T-cell (primary cell): ENCODE measurements around the gene ADRB2. TPM values are rescaled to one million over a fixed set of nuclear protein-coding genes. Genes with fewer than 3 reads are reported as not detected.

Experiments
- ATAC-seq, 4 experiments: fragments of 200-7000 bp in 3 of 4; fragments of 150-1000 bp in 1 of 4; cut with Tn5 transposase; replicated peaks in 1 of 4; 1 replicate in 3 of 4; 2 replicates in 1 of 4; pipeline ENCODE4 v1.10.0; 2021; ENCODE audit warnings: moderate library complexity in 3 of 4, mild to moderate bottlenecking in 2 of 4, moderate number of reproducible peaks in 1 of 4
- CTCF ChIA-PET, 2 donors: fragments of 300-600 bp; sonication (Branson Sonifier 250); formaldehyde crosslinking; loops; one replicate each; lab custom pipeline; 2022; ENCODE audit warnings: antibody characterized with exemption in 2 of 2; lab: Charles Lee
- POLR2A ChIA-PET, 2 donors: fragments of 300-600 bp; sonication (Branson Sonifier 250); formaldehyde crosslinking; loops; one replicate each; lab custom pipeline; 2022; ENCODE audit warnings: antibody characterized with exemption in 2 of 2; lab: Charles Lee
- DNase-seq, 35 experiments: peaks; one replicate each; pipeline versions ENCODE4 v3.0.0 to v3.0.0-alpha.2; 2013 to 2023
- H3K27ac ChIP-seq: one replicate; pipeline ENCODE4 v1.5.1; 2013; ENCODE audit warnings: low read length
- H3K27me3 ChIP-seq, 2 experiments: replicated peaks in 1 of 2; 1 replicate in 1 of 2; 2 replicates in 1 of 2; pipeline versions ENCODE4 v1.6.1 to v1.7.0; 2013; ENCODE audit warnings: low read length in 1 of 2, mixed read lengths in 1 of 2; ENCODE audit not compliant: control insufficient read depth in 2 of 2, insufficient read depth in 2 of 2; ENCODE audit errors: extremely low read depth in 1 of 2
- H3K36me3 ChIP-seq, 2 donors: 1 replicate in 1 of 2; 2 replicates in 1 of 2; pipeline versions ENCODE4 v1.6.1 to v1.7.0; 2013; ENCODE audit warnings: low read length in 1 of 2; ENCODE audit not compliant: control insufficient read depth in 2 of 2, insufficient read depth in 1 of 2; ENCODE audit errors: extremely low read depth in 1 of 2
- H3K4me1 ChIP-seq, 2 experiments: 1 replicate in 1 of 2; 2 replicates in 1 of 2; pipeline versions ENCODE4 v1.6.1 to v1.7.0; 2013; ENCODE audit warnings: low read length in 2 of 2, mixed read lengths in 1 of 2; ENCODE audit not compliant: insufficient read depth in 2 of 2, control insufficient read depth in 1 of 2; ENCODE audit errors: extremely low read depth in 1 of 2
- H3K4me3 ChIP-seq, 2 donors: 1 replicate in 1 of 2; 2 replicates in 1 of 2; pipeline versions ENCODE4 v1.5.1 to v1.7.0; 2013; ENCODE audit warnings: mild to moderate bottlenecking in 2 of 2, low read length in 1 of 2, moderate library complexity in 1 of 2; ENCODE audit not compliant: control insufficient read depth in 1 of 2; ENCODE audit errors: extremely low read depth in 1 of 2
- H3K9me3 ChIP-seq: 2 replicates; pipeline ENCODE4 v1.7.0; 2013
- H3K27ac Mint-ChIP-seq, 2 donors: one replicate each; pipeline ENCODE4 v1.8.0; 2020 to 2021; ENCODE audit warnings: mild to moderate bottlenecking in 2 of 2, mixed read lengths in 2 of 2
- H3K27me3 Mint-ChIP-seq, 2 donors: one replicate each; pipeline ENCODE4 v1.8.0; 2021 to 2022; ENCODE audit warnings: mixed read lengths in 2 of 2
- H3K36me3 Mint-ChIP-seq: one replicate; pipeline ENCODE4 v1.8.0; 2021; ENCODE audit warnings: mixed read lengths
- H3K4me1 Mint-ChIP-seq, 3 donors: one replicate each; pipeline ENCODE4 v1.8.0; 2020 to 2022; ENCODE audit warnings: mixed read lengths in 3 of 3, mild to moderate bottlenecking in 1 of 3
- H3K4me3 Mint-ChIP-seq, 3 donors: one replicate each; pipeline ENCODE4 v1.8.0; 2020 to 2022; ENCODE audit warnings: mild to moderate bottlenecking in 3 of 3, mixed read lengths in 3 of 3, moderate library complexity in 3 of 3
- H3K9me3 Mint-ChIP-seq, 3 donors: one replicate each; pipeline ENCODE4 v1.8.0; 2020 to 2022; ENCODE audit warnings: mixed read lengths in 3 of 3
- WGBS: methylation state at CpG from one replicate; pipeline ENCODE4 v1.1.5; 2013; ENCODE audit warnings: missing lambda C conversion rate; ENCODE audit not compliant: insufficient coverage; 5-methylcytosine and 5-hydroxymethylcytosine counted together
- total RNA-seq, 35 experiments: library from RNA in 6 of 35; stranded (reverse) in 6 of 35; fragments of 120-200 nt in 1 of 35; gene quantifications; one replicate each; pipeline versions ENCODE4 v1.2.1 to v1.2.4 and lab custom pipeline; 2013 to 2026

The ADRB2 gene
- total RNA-seq, 5 donors from 2014 or later (not counting 1 experiment from before 2014, with no cell fraction given), result 2.3 to 11.3 (median 7.2) TPM

- Histone ChIP-seq H3K27me3 (no peaks in the 10 kb centered on the region), H3K4me3 (peak overlapping the region in 1 of 2 donors; percentile 76), H3K36me3 (no peaks in the 10 kb centered on the region), H3K4me1 (peaks cover 0 to 22% of the 10 kb centered on the region in 2 experiments), H3K27ac (peak overlapping the region; percentile 33), H3K9me3 (no peaks in the 10 kb centered on the region)
- Mint-ChIP-seq H3K27ac (peak overlapping the region; percentile 62 to 85), H3K27me3 (peaks cover 0 to 10% of the 10 kb centered on the region in 2 donors), H3K9me3 (no peaks in the 10 kb centered on the region), H3K36me3 (peaks cover 6% of the 10 kb centered on the region), H3K4me1 (peaks cover 43 to 87% (median 73%) of the 10 kb centered on the region in 3 donors), H3K4me3 (peak overlapping the region; percentile 24 to 66 (median 25))
- ChIA-PET CTCF (interaction anchor here (1.2 to 2.7 kb wide), 5 partner anchors 8 to 13 kb away, joined by 3 to 19 read pairs (median 4); no protein-coding TSS in a partner anchor), POLR2A (interaction anchor here in 1 of 2 donors (0.6 to 0.7 kb wide), 3 partner anchors 8 to 17 kb away, joined by 3 to 8 read pairs (median 7); no protein-coding TSS in a partner anchor)
- ATAC-seq (peak in 1 of 4 experiments; percentile 28), DNase-seq (no peak)
- WGBS, result 33% methylated on average over 1 of the region's 8 CpGs
These were observed 5.5 kb downstream of the ADRB2 start for GRCh38 chr5:148831590-148832565.

- DNase-seq (no peak), ATAC-seq (peak in 1 of 4 experiments; percentile 42)
- H3K27ac Mint-ChIP-seq, result peak overlapping the region; percentile 23 to 62
- peaks cover 9% of the 10 kb centered on the region for H3K36me3 Mint-ChIP-seq
- Histone ChIP-seq H3K36me3 (no peaks in the 10 kb centered on the region), H3K27ac (no peak overlapping the region), H3K4me1 (peaks cover 0 to 21% of the 10 kb centered on the region in 2 experiments), H3K27me3 (no peaks in the 10 kb centered on the region), H3K9me3 (no peaks in the 10 kb centered on the region), H3K4me3 (peak overlapping the region in 1 of 2 donors; percentile 76)
- CTCF ChIA-PET, result interaction anchor here (1.0 to 2.7 kb wide), 4 partner anchors 9 to 102 kb away, joined by 3 to 19 read pairs (median 8); no protein-coding TSS in a partner anchor
- no peaks in the 10 kb centered on the region for H3K9me3 Mint-ChIP-seq
- H3K4me3 Mint-ChIP-seq, result peak overlapping the region; percentile 6 to 25 (median 7)
- POLR2A ChIA-PET, result interaction anchor here in 1 of 2 donors (0.7 kb wide), 1 partner anchor 14 kb away, joined by 5 read pairs; no protein-coding TSS in a partner anchor
- 70% methylated on average over 2 of the region's 2 CpGs for WGBS
- H3K4me1 Mint-ChIP-seq, result peaks cover 43 to 84% (median 65%) of the 10 kb centered on the region in 3 donors
- H3K27me3 Mint-ChIP-seq, result peaks cover 0 to 10% of the 10 kb centered on the region in 2 donors
These were observed 6.7 kb downstream of the ADRB2 start for GRCh38 chr5:148833122-148833521.

DNA sequence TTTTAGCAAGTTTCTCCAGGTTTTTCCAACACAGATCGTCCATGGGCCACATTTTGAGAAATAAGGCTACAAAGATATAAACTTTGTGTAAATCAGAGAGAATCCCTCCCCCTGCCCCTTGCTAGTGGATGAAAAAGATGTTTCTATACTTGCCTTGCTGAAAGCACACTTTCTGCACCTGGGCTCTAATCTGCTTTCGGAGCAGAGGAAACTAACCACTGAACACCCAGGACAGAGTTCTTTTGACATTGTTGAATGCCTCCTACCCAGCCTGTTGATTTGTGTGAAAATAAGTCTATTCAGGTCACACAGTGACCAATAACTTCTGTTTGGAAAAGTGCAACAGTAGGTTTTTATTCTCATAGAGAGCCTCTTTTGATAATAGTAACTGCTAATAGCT, 7.5 kb downstream of the ADRB2 start:
- no peak overlapping the region for H3K4me3 Mint-ChIP-seq

DNA sequence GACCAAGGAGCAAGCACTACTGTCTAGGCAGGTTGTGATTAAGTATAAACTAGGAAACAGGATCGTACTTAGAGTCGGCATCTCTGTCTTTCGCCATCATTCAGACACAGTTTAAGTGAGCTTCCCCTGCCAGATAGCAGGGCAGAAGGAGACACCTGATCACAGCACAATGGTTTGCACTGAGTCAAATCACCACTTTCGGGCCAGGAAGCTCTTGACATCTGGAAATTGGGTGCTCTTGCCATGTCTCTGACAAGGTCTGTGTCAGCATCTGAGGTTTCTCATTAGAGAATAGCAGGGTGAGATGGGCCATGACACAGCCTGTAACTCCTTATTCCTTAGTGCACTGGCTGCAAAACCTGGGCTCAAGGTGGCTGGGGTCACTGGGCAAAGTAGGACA, 8.3 kb downstream of the ADRB2 start:
- Histone ChIP-seq H3K4me3 (no peak overlapping the region), H3K27me3 (no peaks in the 10 kb centered on the region), H3K36me3 (no peaks in the 10 kb centered on the region), H3K27ac (peak overlapping the region; percentile 16), H3K4me1 (peaks cover 0 to 27% of the 10 kb centered on the region in 2 experiments), H3K9me3 (no peaks in the 10 kb centered on the region)
- peaks cover 28 to 80% (median 54%) of the 10 kb centered on the region in 3 donors for H3K4me1 Mint-ChIP-seq
- peak overlapping the region; percentile 1 to 75 for H3K27ac Mint-ChIP-seq
- ATAC-seq, result no peak
- H3K36me3 Mint-ChIP-seq, result peaks cover 14% of the 10 kb centered on the region
- H3K9me3 Mint-ChIP-seq, result no peaks in the 10 kb centered on the region
- CTCF ChIA-PET, result no interaction called here
- 68% methylated on average over 3 of the region's 4 CpGs for WGBS
- no peak for DNase-seq
- POLR2A ChIA-PET, result interaction anchor here in 1 of 2 donors (0.6 kb wide), 1 partner anchor 23 kb away, joined by 3 read pairs; no protein-coding TSS in a partner anchor
- peaks cover 0 to 5% of the 10 kb centered on the region in 2 donors for H3K27me3 Mint-ChIP-seq
- H3K4me3 Mint-ChIP-seq, result no peak overlapping the region

More for the DNA sequence above, 7.5 kb downstream of the ADRB2 start:
- Mint-ChIP-seq H3K27ac (peak overlapping the region in 1 of 2 donors; percentile 9), H3K27me3 (peaks cover 0 to 5% of the 10 kb centered on the region in 2 donors), H3K4me1 (peaks cover 35 to 82% (median 57%) of the 10 kb centered on the region in 3 donors), H3K36me3 (peaks cover 14% of the 10 kb centered on the region), H3K9me3 (no peaks in the 10 kb centered on the region)
- no peaks in the 10 kb centered on the region for H3K9me3 ChIP-seq
- ChIA-PET POLR2A (interaction anchor here in 1 of 2 donors (0.6 kb wide), 1 partner anchor 22 kb away, joined by 3 read pairs; no protein-coding TSS in a partner anchor), CTCF (no interaction called here)
- H3K36me3 ChIP-seq, result no peaks in the 10 kb centered on the region
- peaks cover 0 to 27% of the 10 kb centered on the region in 2 experiments for H3K4me1 ChIP-seq
- no peak for ATAC-seq
- no peaks in the 10 kb centered on the region for H3K27me3 ChIP-seq
- peak overlapping the region; percentile 16 for H3K27ac ChIP-seq
- no CpG with 5 or more reads among the region's 2 CpGs for WGBS
- DNase-seq, result no peak
- no peak overlapping the region for H3K4me3 ChIP-seq

DNA sequence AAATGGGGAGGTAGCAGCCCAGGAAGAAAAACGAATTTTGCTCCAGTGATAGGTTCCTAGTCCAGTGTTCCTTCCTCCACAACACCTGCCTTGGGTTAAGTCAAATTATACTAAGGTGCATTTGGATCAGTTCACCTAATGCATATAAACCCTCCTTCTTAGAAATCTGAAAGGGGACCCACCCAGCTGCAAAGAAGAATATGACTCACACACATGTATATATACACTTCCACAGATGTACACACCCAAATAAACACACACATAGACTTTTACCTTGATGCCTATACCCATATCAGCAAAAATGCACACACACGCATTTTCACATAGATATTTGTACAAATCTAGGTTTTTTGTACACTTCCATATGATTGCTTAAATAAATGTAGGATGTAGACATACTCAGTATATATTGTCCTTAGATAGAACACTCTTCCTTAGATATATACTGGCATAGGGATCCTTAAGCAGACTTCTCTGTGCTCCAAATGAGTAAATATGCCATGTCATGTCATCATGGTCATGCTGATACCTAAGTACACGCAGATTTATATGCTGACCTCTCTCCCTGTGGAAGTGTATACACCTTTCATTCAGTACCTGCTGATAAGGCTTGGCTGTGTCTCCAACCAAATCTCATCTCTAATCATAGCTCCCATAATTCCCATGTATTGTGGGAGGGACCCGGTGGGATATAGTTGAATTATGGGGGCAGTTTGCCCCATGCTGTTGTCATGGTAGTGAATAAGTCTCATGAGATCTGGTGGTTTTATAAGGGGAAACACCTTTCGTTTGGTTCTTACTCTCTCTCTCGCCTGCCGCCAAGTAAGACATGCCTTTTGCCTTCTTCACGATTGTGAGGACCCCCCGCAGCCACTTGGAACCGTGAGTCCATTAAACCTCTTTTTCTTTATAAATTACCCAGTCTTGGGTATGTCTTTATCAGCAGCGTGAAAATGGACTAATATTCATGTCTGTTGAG, 10.2 kb downstream of the ADRB2 start:
- H3K9me3 ChIP-seq, result no peaks in the 10 kb centered on the region
- H3K27ac Mint-ChIP-seq, result no peak overlapping the region
- DNase-seq (no peak), ATAC-seq (no peak)
- H3K4me1 Mint-ChIP-seq, result peaks cover 10 to 76% (median 42%) of the 10 kb centered on the region in 3 donors
- H3K27ac ChIP-seq, result no peak overlapping the region
- no peak overlapping the region for H3K4me3 ChIP-seq
- CTCF ChIA-PET, result interaction anchor here in 1 of 2 donors (1.4 kb wide), 2 partner anchors 13 to 121 kb away, joined by 3 to 5 read pairs; no protein-coding TSS in a partner anchor
- no peaks in the 10 kb centered on the region for H3K9me3 Mint-ChIP-seq
- H3K27me3 Mint-ChIP-seq, result peaks cover 3 to 5% of the 10 kb centered on the region in 2 donors
- no peaks in the 10 kb centered on the region for H3K27me3 ChIP-seq
- POLR2A ChIA-PET, result no interaction called here
- peaks cover 14% of the 10 kb centered on the region for H3K36me3 Mint-ChIP-seq
- no peak overlapping the region for H3K4me3 Mint-ChIP-seq
- peaks cover 0 to 31% of the 10 kb centered on the region in 2 experiments for H3K4me1 ChIP-seq
- no peaks in the 10 kb centered on the region for H3K36me3 ChIP-seq
- no CpG with 5 or more reads among the region's 11 CpGs for WGBS
